Tibial nerve (tissue), 3 donors: ENCODE data around the gene IFI30.

Source experiments
- CTCF ChIP-seq, 5 experiments: fragments of 200-600 bp in 3 of 5; fragments of 450-650 bp in 2 of 5; sonication (generic) in 3 of 5; IDR thresholded peaks; one replicate each; pipeline ENCODE4 v1.5.1; 2016 to 2019; ENCODE audit warnings: antibody characterized with exemption in 5 of 5, mild to moderate bottlenecking in 3 of 5, moderate library complexity in 2 of 5
- POLR2A ChIP-seq, 2 donors: fragments of 450-650 bp; IDR thresholded peaks; one replicate each; pipeline ENCODE4 v1.6.1; 2017; ENCODE audit warnings: antibody characterized with exemption in 2 of 2, mild to moderate bottlenecking in 2 of 2, moderate library complexity in 2 of 2

DNA sequence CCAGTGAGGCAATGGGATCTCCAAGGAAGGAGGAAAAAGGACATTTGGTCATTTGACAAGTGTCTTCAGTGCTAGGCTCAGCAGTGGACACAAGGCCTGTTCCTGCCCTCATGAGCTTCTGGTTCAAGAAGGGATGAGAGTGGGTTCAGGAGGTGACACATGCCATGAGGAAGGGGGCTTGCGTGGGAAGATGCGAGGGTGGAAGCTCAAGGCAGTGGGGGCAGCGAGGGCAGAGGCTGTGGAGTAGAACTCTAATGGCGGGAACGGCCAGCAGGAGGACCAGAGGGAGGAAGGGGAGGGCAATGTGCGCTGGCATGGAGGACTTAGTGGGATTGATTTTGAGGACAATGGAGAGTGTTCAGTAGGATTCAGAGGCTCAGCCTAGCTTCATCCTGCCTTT is 17.3 kb upstream of the IFI30 start:
- TF ChIP-seq CTCF (IDR thresholded peaks at IDR 0.05) (no peak), POLR2A (IDR thresholded peaks at IDR 0.05) (no peak)
